ENCODE measurements around the gene DES. TPM values are rescaled to one million over a fixed set of nuclear protein-coding genes. Genes with fewer than 3 reads are reported as not detected.

The DES gene
- total and polyA plus RNA-seq, 2 of the 13 experiments (the other 11 are each of a cell fraction or from before 2014, with no cell fraction given): not detected

- TF ChIP-seq ZNF672 (CRISPR knock-in tag; IDR thresholded peaks at IDR 0.05): no peak
These were observed 1.2 kb upstream of the DES start (continued) for GRCh38 chr2:219416938-219417337.

- Histone ChIP-seq H3K9me3 (ENCODE audit: low read length) (no peaks in the 10 kb centered on the region), H3K27me3 (ENCODE audit: control insufficient read depth in 1 of 2, insufficient read depth in 2 of 2, low read length in 2 of 2) (peaks cover 0 to 27% of the 10 kb centered on the region in 2 experiments; a peak in 4 of 5 replicates), H3K27ac (ENCODE audit: extremely low read length, insufficient read depth, low read length) (no peak overlapping the region), H3K4me2 (ENCODE audit: low read depth, low read length) (no peak overlapping the region), H4K20me1 (ENCODE audit: insufficient read depth, low read length) (no peaks in the 10 kb centered on the region), H2AFZ (ENCODE audit: low read length) (no peak overlapping the region), H3K4me3 (replicated peaks in 1 of 3; ENCODE audit: insufficient read depth in 1 of 3, low read depth in 2 of 3, low read length in 3 of 3) (no peak overlapping the region), H3K9ac (ENCODE audit: insufficient read depth, low read depth, low read length) (no peak overlapping the region), H3K79me2 (ENCODE audit: insufficient read depth, low read length) (no peaks in the 10 kb centered on the region), H3K36me3 (replicated peaks in 1 of 2; ENCODE audit: control insufficient read depth in 1 of 2, insufficient read depth in 2 of 2, low read length in 2 of 2) (no peaks in the 10 kb centered on the region), H3K4me1 (ENCODE audit: insufficient read depth, low read length) (peaks cover 10% of the 10 kb centered on the region; the same call in 1 of the 2 replicates)
- BruUV-seq (replicated peaks): no TSS peak
- CTCF ChIA-PET (ENCODE audit: low intra/inter-chr PET ratio, low total read pairs): no interaction called here
- DNase-seq (ENCODE audit: low spot score) (no peak), FAIRE-seq (no peak), ATAC-seq (no peak)
- intact Hi-C loops (cut with micrococcal nuclease; ENCODE audit: unreplicated experiment) (no loop called here), in situ Hi-C loops (cut with HindIII; ENCODE audit: extremely low pct_ligation_motif_present, low pct_unique_long_range_greater_than_20kb) (no loop called here)
- POLR2A ChIA-PET: interaction anchor here (0.6 kb wide), 1 partner anchor 21 kb away, joined by 4 read pairs; no protein-coding TSS in a partner anchor
- no peak for TF ChIP-seq ZBED4 (CRISPR knock-in tag; IDR thresholded peaks at IDR 0.05; ENCODE audit: borderline replicate concordance)
- TF ChIP-seq ZNF234 (CRISPR knock-in tag; conservative IDR thresholded peaks at IDR 0.05): no peak
- no peak for TF ChIP-seq ATF4 (CRISPR knock-in tag; IDR thresholded peaks at IDR 0.05)
- no peak for TF ChIP-seq ZNF577 (CRISPR knock-in tag; IDR thresholded peaks at IDR 0.05; ENCODE audit: borderline replicate concordance, low read depth)
- no peak for TF ChIP-seq NFRKB (IDR thresholded peaks at IDR 0.05)
- TF ChIP-seq ZNF614 (CRISPR knock-in tag; IDR thresholded peaks at IDR 0.05; ENCODE audit: borderline replicate concordance): no peak
- TF ChIP-seq ATF3 (CRISPR knock-in tag; IDR thresholded peaks at IDR 0.05): no peak
- no peak for TF ChIP-seq TOPORS (CRISPR knock-in tag; IDR thresholded peaks at IDR 0.05)
- 44% methylated on average over 7 of the region's 9 CpGs for WGBS (ENCODE audit: low lambda C conversion rate)
These were observed 803 bp upstream of the DES start for GRCh38 chr2:219417374-219417773.

Measured in HepG2 (cell line).